GM13976 (cell line): ENCODE measurements around the gene SLC35F3.

ENCODE experiments used
- DNase-seq: peaks from one replicate; pipeline ENCODE4 v3.0.0; 2012; ENCODE audit warnings: low spot score
- CTCF ChIP-seq: IDR thresholded peaks from 2 replicates; pipeline ENCODE4 v1.5.1; 2012; ENCODE audit warnings: borderline replicate concordance, mild to moderate bottlenecking; ENCODE audit not compliant: insufficient read depth; ENCODE audit errors: extremely low read depth, missing control alignments, control extremely low read depth
- in situ Hi-C: fragments of 300-500 bp; cut with MboI; formaldehyde crosslinking; loops from one replicate; pipeline ENCODE4 v1.12.0; 2022; ENCODE audit warnings: low sequenced_read_pairs, mixed read lengths, inconsistent platforms; ENCODE audit not compliant: unreplicated experiment

Gene SLC35F3

DNA sequence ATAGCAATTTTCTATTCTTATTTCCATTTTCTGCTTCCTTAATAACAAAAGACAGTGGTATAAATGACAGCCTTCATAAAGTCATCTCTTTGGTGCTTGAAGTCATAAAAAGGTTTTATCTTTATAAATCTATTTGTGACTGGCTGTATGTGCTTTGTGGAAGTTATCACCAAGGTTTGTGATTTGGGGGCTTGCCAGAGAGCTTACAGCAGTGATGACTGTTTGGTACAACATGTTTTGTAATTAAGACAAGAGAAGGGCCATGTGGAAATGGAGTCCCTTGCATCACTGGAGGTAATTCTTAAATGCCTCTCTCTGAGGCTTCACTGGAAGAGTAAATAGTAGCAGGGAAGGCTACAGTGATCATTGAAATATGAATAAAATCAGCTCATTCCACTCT, 2.7 kb downstream of the SLC35F3 start:
- DNase-seq: no peak
- in situ Hi-C loops: no loop called here
- no peak for TF ChIP-seq CTCF

DNA sequence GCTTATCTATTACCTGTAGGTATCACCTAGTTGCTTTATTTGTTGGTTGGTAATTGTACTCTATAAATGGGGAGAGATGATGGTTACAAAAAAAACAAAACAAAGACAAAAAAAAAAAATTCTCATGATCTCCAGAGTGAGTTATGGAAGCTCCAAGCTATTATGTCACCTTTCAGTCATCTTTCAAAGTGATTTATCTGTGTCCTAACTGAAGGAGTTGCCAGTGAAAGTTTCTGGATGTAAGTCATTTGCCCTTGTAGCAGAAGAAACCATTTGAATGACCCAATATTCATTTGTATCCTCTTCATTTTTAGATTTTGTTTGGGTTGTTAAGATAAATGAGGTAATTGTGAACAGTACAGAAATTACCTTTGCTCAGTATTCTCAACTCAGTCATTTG, 3.6 kb downstream of the SLC35F3 start:
- no peak for TF ChIP-seq CTCF
- in situ Hi-C loops: no loop called here
- DNase-seq: no peak

GRCh38 chr1:233909195-233909594, 4.7 kb downstream of the SLC35F3 start:
- no peak for DNase-seq
- TF ChIP-seq CTCF: no peak
- in situ Hi-C loops: no loop called here

- no peak for TF ChIP-seq CTCF
- in situ Hi-C loops: no loop called here
- no peak for DNase-seq
Measured at GRCh38 chr1:233912447-233912846, 8.0 kb downstream of the SLC35F3 start.

DNA sequence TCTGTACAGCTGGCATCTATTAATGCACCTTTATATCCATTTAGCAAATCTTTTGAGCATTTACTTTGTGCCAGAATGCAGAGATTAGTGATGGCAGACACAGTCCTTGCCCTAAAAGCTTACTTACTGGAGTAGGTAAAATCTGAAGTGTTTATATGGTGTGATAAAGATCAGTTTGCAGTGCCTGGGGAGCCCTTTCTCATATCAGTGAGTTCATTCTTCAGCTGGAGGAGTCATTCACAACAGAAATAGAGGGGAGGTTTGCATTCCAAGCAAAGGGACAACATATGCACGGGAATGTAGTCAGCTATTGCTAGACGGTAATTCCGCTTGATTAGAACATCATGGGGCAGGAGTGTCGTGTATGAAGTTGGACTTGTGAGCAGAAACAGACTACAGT, 8.4 kb downstream of the SLC35F3 start:
- TF ChIP-seq CTCF: no peak
- in situ Hi-C loops: no loop called here
- DNase-seq: no peak

DNA sequence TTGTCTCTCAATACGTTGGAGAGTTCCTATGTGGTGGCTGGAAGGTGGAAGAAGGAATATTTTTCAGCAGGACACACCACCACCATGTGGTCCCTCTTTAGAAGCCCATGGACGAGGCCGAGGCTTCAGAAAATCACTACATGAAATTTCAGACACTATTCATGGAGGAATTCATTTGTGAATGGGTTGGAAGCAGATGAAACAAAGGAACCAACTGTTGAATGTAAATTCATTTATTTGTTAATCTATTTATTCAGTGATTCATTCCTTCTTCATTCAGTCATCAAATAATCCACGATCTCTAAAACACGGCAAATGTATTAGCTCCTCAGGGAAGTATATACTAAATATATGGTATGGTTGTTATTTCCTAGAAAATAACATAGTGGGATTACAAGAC, 12.2 kb downstream of the SLC35F3 start:
- TF ChIP-seq CTCF: no peak

GRCh38 chr1:233919786-233920185, 15.3 kb downstream of the SLC35F3 start:
- DNase-seq: no peak
- no peak for TF ChIP-seq CTCF
- in situ Hi-C loops: no loop called here

More for the DNA sequence above, 12.2 kb downstream of the SLC35F3 start:
- no peak for DNase-seq
- in situ Hi-C loops: no loop called here
